Panc1 (cell line): ENCODE results near the gene FILIP1L.

Experiments
- SIN3A ChIP-seq: IDR thresholded peaks from 2 replicates; pipeline ENCODE4 v1.6.1; 2012; ENCODE audit warnings: low read depth, mild to moderate bottlenecking, low read length, moderate library complexity, borderline replicate concordance; ENCODE audit not compliant: insufficient read depth
- TCF7L2 ChIP-seq: IDR thresholded peaks from 2 replicates; pipeline ENCODE4 v1.6.1; 2011; ENCODE audit warnings: mild to moderate bottlenecking, low read depth, low read length, inconsistent platforms
- TF ChIP-seq, protein P1 (sequence below): fragments of 450-650 bp; IDR thresholded peaks from 2 replicates; pipeline ENCODE4 v1.5.1; 2017; ENCODE audit warnings: mild to moderate bottlenecking
- TF ChIP-seq, protein P2 (sequence below), 2 experiments: IDR thresholded peaks; 2 replicates each; pipeline ENCODE4 v1.6.1; 2011 to 2012; ENCODE audit warnings: low read depth in 2 of 2, control low read depth in 1 of 2, low read length in 1 of 2, mild to moderate bottlenecking in 1 of 2, moderate library complexity in 1 of 2; ENCODE audit not compliant: insufficient read depth in 1 of 2

DNA sequence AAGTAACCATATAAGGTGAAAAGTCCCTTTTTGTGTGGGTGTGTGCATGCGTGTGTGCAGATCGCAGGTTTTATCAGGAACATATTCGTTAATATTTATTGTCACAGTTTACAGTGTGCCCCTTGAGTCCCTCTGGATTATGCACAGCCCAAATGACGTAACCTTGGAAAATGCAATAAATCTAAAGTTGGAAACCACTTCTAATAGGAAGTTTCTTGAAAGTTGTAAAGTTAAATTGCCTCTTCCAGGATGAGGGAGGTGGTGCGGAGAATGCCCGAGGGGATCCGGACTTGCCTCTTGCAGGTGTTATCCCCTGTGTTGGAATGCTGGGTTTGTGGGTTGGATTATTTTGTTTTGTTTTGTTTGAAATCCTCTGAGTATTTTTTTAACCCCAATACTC lies 153.4 kb downstream of the FILIP1L start:
- TF ChIP-seq, protein P1, sequence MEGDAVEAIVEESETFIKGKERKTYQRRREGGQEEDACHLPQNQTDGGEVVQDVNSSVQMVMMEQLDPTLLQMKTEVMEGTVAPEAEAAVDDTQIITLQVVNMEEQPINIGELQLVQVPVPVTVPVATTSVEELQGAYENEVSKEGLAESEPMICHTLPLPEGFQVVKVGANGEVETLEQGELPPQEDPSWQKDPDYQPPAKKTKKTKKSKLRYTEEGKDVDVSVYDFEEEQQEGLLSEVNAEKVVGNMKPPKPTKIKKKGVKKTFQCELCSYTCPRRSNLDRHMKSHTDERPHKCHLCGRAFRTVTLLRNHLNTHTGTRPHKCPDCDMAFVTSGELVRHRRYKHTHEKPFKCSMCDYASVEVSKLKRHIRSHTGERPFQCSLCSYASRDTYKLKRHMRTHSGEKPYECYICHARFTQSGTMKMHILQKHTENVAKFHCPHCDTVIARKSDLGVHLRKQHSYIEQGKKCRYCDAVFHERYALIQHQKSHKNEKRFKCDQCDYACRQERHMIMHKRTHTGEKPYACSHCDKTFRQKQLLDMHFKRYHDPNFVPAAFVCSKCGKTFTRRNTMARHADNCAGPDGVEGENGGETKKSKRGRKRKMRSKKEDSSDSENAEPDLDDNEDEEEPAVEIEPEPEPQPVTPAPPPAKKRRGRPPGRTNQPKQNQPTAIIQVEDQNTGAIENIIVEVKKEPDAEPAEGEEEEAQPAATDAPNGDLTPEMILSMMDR: no peak
- TF ChIP-seq SIN3A: no peak
- no peak for TF ChIP-seq TCF7L2
- TF ChIP-seq, protein P2, sequence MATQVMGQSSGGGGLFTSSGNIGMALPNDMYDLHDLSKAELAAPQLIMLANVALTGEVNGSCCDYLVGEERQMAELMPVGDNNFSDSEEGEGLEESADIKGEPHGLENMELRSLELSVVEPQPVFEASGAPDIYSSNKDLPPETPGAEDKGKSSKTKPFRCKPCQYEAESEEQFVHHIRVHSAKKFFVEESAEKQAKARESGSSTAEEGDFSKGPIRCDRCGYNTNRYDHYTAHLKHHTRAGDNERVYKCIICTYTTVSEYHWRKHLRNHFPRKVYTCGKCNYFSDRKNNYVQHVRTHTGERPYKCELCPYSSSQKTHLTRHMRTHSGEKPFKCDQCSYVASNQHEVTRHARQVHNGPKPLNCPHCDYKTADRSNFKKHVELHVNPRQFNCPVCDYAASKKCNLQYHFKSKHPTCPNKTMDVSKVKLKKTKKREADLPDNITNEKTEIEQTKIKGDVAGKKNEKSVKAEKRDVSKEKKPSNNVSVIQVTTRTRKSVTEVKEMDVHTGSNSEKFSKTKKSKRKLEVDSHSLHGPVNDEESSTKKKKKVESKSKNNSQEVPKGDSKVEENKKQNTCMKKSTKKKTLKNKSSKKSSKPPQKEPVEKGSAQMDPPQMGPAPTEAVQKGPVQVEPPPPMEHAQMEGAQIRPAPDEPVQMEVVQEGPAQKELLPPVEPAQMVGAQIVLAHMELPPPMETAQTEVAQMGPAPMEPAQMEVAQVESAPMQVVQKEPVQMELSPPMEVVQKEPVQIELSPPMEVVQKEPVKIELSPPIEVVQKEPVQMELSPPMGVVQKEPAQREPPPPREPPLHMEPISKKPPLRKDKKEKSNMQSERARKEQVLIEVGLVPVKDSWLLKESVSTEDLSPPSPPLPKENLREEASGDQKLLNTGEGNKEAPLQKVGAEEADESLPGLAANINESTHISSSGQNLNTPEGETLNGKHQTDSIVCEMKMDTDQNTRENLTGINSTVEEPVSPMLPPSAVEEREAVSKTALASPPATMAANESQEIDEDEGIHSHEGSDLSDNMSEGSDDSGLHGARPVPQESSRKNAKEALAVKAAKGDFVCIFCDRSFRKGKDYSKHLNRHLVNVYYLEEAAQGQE (IDR thresholded peaks at IDR 0.05; ENCODE audit: insufficient read depth in 1 of 2, low read depth in 2 of 2, low read length in 1 of 2): no peak
